HG02588 (cell line): ENCODE data around the gene CACNA1D.
"Not testable (repeated sequence)": the region's sequence is repeated elsewhere in the genome, so short reads cannot be mapped to it uniquely, and the experiment has no call there.

ENCODE experiments used
- ATAC-seq: cut with Tn5 transposase; IDR thresholded peaks from one replicate; pipeline ENCODE4 v1.9.1; 2021; ENCODE audit warnings: mild to moderate bottlenecking, moderate library complexity; ENCODE audit not compliant: unreplicated experiment

The CACNA1D gene

GRCh38 chr3:53612508-53612907, 118.1 kb downstream of the CACNA1D start:
- no peak for ATAC-seq

GRCh38 chr3:53613125-53613524, 118.7 kb downstream of the CACNA1D start:
- ATAC-seq = no peak

- no peak for ATAC-seq
These were observed 119.9 kb downstream of the CACNA1D start for GRCh38 chr3:53614307-53614706.

- no peak for ATAC-seq
These were observed 121.9 kb downstream of the CACNA1D start for GRCh38 chr3:53616321-53616720.

- ATAC-seq = no peak
These were observed 122.8 kb downstream of the CACNA1D start for GRCh38 chr3:53616971-53617892.

- no peak for ATAC-seq
These were observed 123.6 kb downstream of the CACNA1D start for GRCh38 chr3:53617893-53618523.

GRCh38 chr3:53618524-53618906, 124.1 kb downstream of the CACNA1D start:
- ATAC-seq = no peak

- ATAC-seq = no peak
These were observed 124.5 kb downstream of the CACNA1D start for GRCh38 chr3:53618936-53619335.

GRCh38 chr3:53624061-53624857, 129.8 kb downstream of the CACNA1D start:
- no peak for ATAC-seq

- no peak for ATAC-seq
These were observed 132.5 kb downstream of the CACNA1D start for GRCh38 chr3:53626876-53627275.

- ATAC-seq = no peak
These were observed 134.4 kb downstream of the CACNA1D start for GRCh38 chr3:53628536-53629401.

GRCh38 chr3:53629402-53629723, 135.0 kb downstream of the CACNA1D start:
- ATAC-seq = no peak

- no peak for ATAC-seq
These were observed 136.1 kb downstream of the CACNA1D start for GRCh38 chr3:53630547-53630946.

- ATAC-seq = no peak
These were observed 138.9 kb downstream of the CACNA1D start for GRCh38 chr3:53633197-53633787.

- no peak for ATAC-seq
These were observed 140.6 kb downstream of the CACNA1D start for GRCh38 chr3:53635041-53635440.

GRCh38 chr3:53638806-53639205, 144.4 kb downstream of the CACNA1D start:
- ATAC-seq = not testable (repeated sequence)

GRCh38 chr3:53641397-53641796, 147.0 kb downstream of the CACNA1D start:
- no peak for ATAC-seq

- no peak for ATAC-seq
These were observed 147.8 kb downstream of the CACNA1D start for GRCh38 chr3:53642211-53642610.

GRCh38 chr3:53643757-53644156, 149.3 kb downstream of the CACNA1D start:
- no peak for ATAC-seq

- no peak for ATAC-seq
These were observed 151.3 kb downstream of the CACNA1D start for GRCh38 chr3:53645754-53646153.
